ENCODE results near the gene ZPR1. TPM values are rescaled to one million over a fixed set of nuclear protein-coding genes. Genes with fewer than 3 reads are reported as not detected.

ZPR1 gene
- total RNA-seq, 6 experiments from 2014 or later: 55.9 to 71.8 (median 64.4) TPM

- no peaks in the 10 kb centered on the region for H3K36me3 Mint-ChIP-seq (ENCODE audit: low read depth)
- H3K4me3 Mint-ChIP-seq: no peak overlapping the region
- no peak for DNase-seq
- H3K4me1 Mint-ChIP-seq (ENCODE audit: low read depth): no peaks in the 10 kb centered on the region
- peaks cover 15% of the 10 kb centered on the region for H3K27me3 Mint-ChIP-seq (ENCODE audit: insufficient read depth)
- TF ChIP-seq, protein P1, sequence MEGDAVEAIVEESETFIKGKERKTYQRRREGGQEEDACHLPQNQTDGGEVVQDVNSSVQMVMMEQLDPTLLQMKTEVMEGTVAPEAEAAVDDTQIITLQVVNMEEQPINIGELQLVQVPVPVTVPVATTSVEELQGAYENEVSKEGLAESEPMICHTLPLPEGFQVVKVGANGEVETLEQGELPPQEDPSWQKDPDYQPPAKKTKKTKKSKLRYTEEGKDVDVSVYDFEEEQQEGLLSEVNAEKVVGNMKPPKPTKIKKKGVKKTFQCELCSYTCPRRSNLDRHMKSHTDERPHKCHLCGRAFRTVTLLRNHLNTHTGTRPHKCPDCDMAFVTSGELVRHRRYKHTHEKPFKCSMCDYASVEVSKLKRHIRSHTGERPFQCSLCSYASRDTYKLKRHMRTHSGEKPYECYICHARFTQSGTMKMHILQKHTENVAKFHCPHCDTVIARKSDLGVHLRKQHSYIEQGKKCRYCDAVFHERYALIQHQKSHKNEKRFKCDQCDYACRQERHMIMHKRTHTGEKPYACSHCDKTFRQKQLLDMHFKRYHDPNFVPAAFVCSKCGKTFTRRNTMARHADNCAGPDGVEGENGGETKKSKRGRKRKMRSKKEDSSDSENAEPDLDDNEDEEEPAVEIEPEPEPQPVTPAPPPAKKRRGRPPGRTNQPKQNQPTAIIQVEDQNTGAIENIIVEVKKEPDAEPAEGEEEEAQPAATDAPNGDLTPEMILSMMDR (IDR thresholded peaks at IDR 0.05): no peak
- H3K9me3 Mint-ChIP-seq: no peaks in the 10 kb centered on the region
- no peak overlapping the region for H3K27ac Mint-ChIP-seq
These were observed 37.6 kb upstream of the ZPR1 start for GRCh38 chr11:116825434-116825833.

GRCh38 chr11:116823031-116823843 lies 35.4 kb upstream of the ZPR1 start, which contains the start of gene APOA4:
TSS of gene APOA4 (minus strand) at chr11:116823304. CDS start at chr11:116823191, 113 bp downstream.
- no peaks in the 10 kb centered on the region for H3K9me3 Mint-ChIP-seq
- no peak within 1 kb of the TSS for H3K4me3 Mint-ChIP-seq
- no peak within 1 kb of the TSS for H3K27ac Mint-ChIP-seq

GRCh38 chr11:116822575-116822974 lies 34.8 kb upstream of the ZPR1 start:
- Mint-ChIP-seq H3K4me3 (no peak overlapping the region), H3K36me3 (ENCODE audit: low read depth) (no peaks in the 10 kb centered on the region)
- DNase-seq: no peak

More at GRCh38 chr11:116823031-116823843, 35.4 kb upstream of the ZPR1 start, which contains the start of gene APOA4:
- Mint-ChIP-seq H3K4me1 (ENCODE audit: low read depth) (no peaks in the 10 kb centered on the region), H3K36me3 (ENCODE audit: low read depth) (no peaks in the 10 kb centered on the region), H3K27me3 (ENCODE audit: insufficient read depth) (peaks cover 16% of the 10 kb centered on the region)
- TF ChIP-seq, protein P1 (IDR thresholded peaks at IDR 0.05): no peak
- no peak for DNase-seq

GRCh38 chr11:116821050-116821918 lies 33.5 kb upstream of the ZPR1 start:
- Mint-ChIP-seq H3K27me3 (ENCODE audit: insufficient read depth) (peaks cover 19% of the 10 kb centered on the region), H3K4me3 (no peak overlapping the region), H3K36me3 (ENCODE audit: low read depth) (no peaks in the 10 kb centered on the region), H3K27ac (no peak overlapping the region), H3K4me1 (ENCODE audit: low read depth) (no peaks in the 10 kb centered on the region), H3K9me3 (no peaks in the 10 kb centered on the region)
- DNase-seq: no peak
- TF ChIP-seq, protein P1 (IDR thresholded peaks at IDR 0.05): no peak

More at GRCh38 chr11:116822575-116822974, 34.8 kb upstream of the ZPR1 start:
- TF ChIP-seq, protein P1 (IDR thresholded peaks at IDR 0.05): no peak
- Mint-ChIP-seq H3K27me3 (ENCODE audit: insufficient read depth) (peaks cover 16% of the 10 kb centered on the region), H3K4me1 (ENCODE audit: low read depth) (no peaks in the 10 kb centered on the region), H3K9me3 (no peaks in the 10 kb centered on the region), H3K27ac (no peak overlapping the region)

- TF ChIP-seq, protein P1 (IDR thresholded peaks at IDR 0.05): no peak
- no peak for DNase-seq
- Mint-ChIP-seq H3K4me1 (ENCODE audit: low read depth) (no peaks in the 10 kb centered on the region; the same call in 1 of the 2 replicates), H3K36me3 (ENCODE audit: low read depth) (no peaks in the 10 kb centered on the region), H3K9me3 (no peaks in the 10 kb centered on the region), H3K4me3 (no peak overlapping the region), H3K27ac (no peak overlapping the region), H3K27me3 (ENCODE audit: insufficient read depth) (peaks cover 20% of the 10 kb centered on the region)
These were observed 31.2 kb upstream of the ZPR1 start for GRCh38 chr11:116819049-116819448.
